LNCAP (cell line): ENCODE results near the gene CHD6.

Source experiments
- TF ChIP-seq, protein P1 (sequence below): fragments of 450-650 bp; IDR thresholded peaks from 2 replicates; pipeline ENCODE4 v1.5.1; 2017; ENCODE audit warnings: mild to moderate bottlenecking

Gene CHD6

DNA sequence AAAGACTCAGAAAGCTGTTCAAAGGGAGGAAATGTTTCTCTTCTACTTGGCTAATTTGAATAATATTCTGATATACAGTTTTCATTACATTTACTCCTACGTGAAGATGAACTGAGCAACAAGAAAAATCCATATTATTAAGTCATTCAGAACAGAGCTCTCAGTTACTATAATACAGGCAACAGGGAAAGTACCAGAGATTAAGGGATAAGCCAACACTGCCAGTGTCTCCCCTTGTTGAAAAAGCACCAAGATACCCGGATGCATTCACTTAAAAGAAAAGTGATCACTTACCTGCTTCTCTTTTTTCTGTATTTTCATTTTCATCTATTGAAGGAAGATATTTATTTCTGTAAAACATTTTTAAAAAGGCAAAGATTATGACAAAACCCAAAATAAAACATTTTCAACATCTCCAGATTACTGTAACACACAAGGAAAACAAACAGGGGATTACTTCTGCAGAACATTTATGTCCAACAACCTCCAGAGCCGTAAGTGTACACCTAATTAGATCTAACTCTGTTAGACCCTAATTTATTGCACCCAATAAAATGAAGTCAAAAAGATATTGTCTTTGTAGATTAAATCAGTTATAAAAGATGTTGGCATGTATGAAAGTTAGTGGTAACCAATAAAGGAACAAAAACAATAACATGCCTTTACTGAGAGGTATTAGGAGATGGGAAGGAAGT is 67.0 kb downstream of the CHD6 start:
- TF ChIP-seq, protein P1, sequence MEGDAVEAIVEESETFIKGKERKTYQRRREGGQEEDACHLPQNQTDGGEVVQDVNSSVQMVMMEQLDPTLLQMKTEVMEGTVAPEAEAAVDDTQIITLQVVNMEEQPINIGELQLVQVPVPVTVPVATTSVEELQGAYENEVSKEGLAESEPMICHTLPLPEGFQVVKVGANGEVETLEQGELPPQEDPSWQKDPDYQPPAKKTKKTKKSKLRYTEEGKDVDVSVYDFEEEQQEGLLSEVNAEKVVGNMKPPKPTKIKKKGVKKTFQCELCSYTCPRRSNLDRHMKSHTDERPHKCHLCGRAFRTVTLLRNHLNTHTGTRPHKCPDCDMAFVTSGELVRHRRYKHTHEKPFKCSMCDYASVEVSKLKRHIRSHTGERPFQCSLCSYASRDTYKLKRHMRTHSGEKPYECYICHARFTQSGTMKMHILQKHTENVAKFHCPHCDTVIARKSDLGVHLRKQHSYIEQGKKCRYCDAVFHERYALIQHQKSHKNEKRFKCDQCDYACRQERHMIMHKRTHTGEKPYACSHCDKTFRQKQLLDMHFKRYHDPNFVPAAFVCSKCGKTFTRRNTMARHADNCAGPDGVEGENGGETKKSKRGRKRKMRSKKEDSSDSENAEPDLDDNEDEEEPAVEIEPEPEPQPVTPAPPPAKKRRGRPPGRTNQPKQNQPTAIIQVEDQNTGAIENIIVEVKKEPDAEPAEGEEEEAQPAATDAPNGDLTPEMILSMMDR = no peak

DNA sequence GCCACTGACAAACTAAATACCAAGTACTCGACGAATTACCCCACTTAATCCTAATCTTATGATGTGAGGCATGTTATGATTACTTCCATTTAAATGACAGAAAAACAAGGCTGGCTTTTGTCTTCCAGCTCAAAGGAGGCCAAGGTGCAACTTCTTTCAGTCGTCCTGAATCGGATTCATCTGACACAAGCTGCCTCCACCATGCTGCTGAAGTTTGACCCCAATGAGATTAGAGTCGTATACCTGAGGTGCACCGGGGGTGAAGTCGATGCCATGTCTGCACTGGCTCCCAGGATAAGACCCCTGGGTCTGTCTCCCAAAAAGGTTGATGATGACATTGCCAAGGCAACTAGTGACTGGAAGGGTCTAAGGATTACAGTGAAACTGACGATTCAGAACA is 71.0 kb downstream of the CHD6 start:
- TF ChIP-seq, protein P1 = no peak

DNA sequence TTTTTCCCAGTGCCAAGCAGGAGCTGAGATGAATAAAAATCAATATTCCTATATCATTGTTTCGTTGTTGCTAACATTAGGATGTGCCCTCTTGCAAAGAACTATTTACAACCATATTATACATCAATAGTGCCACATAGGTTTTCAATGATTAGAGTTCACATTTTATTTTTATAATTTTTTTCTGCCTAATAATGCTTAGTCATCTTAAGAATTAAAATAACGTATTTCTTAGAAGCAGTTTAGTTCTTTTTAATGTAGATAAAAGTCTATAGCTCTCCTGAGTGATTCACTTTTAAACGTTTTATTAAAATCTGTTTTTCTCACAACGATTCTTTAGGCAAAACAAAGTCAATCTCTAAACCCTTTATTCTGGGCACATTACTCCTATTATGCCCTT is 71.6 kb downstream of the CHD6 start:
- TF ChIP-seq, protein P1 = no peak

DNA sequence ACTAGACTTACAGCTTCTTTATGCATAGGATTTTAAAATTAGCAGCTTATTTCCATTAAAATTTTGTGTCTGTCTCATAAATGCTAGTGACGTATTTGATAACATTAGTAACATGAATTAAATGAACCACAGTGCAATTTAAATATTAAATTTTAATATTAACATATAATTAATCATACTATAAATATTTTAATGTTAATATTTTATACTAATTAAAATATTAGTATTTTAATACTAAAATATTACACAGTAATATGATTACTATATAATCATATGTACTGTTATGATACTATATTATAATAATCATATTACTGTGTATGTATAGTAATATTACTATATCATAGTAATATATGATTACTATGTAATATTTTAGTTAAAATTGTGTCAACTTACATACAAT is 73.7 kb downstream of the CHD6 start:
- TF ChIP-seq, protein P1 = no peak

DNA sequence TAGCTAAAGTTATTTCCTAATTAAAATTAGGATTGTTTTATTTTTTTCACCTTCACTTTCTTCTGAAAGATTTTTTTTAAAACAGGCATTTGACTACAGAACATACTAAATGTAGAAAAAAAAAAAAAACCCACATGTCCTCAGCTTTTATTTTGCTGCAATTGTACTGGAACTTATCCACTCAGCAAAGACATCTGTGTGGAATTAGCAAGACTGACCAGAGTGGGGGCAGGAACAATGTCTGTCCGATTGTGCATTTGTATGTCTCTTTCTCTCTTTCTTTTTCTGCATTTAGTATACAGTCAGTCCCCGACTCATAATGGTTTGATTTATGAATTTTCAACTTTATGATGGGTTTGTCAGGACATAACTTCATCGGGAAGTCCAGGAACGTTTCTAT is 77.3 kb downstream of the CHD6 start:
- TF ChIP-seq, protein P1 = no peak

DNA sequence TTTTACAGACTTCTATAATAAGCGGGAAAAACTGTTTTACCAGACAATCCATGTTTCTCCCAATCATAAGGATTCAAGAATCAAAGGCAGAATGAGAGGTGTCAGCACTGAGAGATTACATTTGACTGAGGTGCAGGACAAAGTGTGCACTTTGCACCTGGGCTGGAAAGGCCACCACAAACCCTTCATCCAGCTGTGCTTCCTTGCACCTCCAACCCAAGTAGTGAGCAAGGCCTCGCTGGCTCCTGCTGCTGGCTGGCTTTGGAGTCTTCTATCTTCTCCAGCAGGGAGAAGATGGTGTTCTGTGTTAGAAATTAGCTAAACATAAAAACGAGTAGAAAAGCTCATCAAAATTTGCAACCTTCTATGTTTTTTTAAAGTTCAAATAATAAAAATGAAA is 77.7 kb downstream of the CHD6 start:
- TF ChIP-seq, protein P1 = no peak

DNA sequence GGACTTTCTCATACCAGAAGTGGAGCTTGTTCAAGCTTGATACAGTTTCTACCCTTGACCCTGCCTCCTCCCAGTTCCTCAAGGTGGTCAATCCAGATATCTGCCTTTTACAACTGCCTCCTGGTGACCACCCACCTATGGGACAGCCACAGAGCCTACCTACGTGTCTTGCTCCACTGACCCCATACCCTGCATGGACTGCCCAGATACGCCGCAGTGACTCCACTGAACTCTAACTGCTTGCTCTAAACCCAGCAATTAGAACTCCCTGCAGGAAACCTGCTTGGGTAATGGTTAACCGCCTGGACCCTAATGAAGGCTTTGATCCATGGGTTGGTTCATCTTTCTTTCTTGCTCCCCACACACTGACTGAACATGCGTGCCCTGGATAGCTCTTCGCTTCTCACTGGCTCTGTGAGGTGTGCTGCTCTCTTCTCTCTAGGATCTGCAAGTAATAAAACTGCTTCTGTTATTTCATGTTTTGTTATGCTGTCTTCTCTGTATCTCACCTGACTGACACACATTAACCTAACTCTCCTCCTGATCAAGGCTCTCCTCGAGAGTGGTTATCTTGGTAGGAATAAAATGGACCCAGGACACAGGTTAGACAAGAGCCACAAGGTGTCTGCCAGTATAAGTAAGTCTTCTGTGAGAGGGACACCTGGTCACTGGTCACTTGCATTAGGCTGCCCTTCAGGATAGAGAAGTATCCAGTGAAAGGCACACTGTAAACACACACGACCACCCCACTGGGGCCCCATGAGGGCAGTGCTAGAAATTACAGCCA is 79.2 kb downstream of the CHD6 start:
- TF ChIP-seq, protein P1 = no peak
